ENCODE measurements around the gene CCDC187.

- TF ChIP-seq CTCF (IDR thresholded peaks at IDR 0.05) = no peak
- TF ChIP-seq POLR2A (IDR thresholded peaks at IDR 0.05) = no peak
These were observed 51.0 kb downstream of the CCDC187 start for GRCh38 chr9:136252846-136253245.
